Ovary (tissue), 3 donors: ENCODE data around the gene LRRC72.

Experiments used
- EP300 ChIP-seq: sonication (generic); formaldehyde crosslinking; IDR thresholded peaks from one replicate; pipeline ENCODE4 v1.6.1; 2017; ENCODE audit warnings: antibody characterized with exemption
- POLR2A ChIP-seq: fragments of 450-650 bp; IDR thresholded peaks from one replicate; pipeline ENCODE4 v1.6.1; 2017; ENCODE audit warnings: antibody characterized with exemption, mild to moderate bottlenecking, moderate library complexity
- TF ChIP-seq, protein P1 (sequence below), 3 donors: fragments of 450-650 bp in 2 of 3; fragments of 200-600 bp in 1 of 3; IDR thresholded peaks; one replicate each; pipeline versions ENCODE4 v1.5.1 to v1.8.0; 2016 to 2022; ENCODE audit warnings: antibody characterized with exemption in 3 of 3, mild to moderate bottlenecking in 1 of 3
- donor health status: DM: no; HTN: no; CAD: no.

GRCh38 chr7:16514729-16515128, 11.9 kb upstream of the LRRC72 start:
- TF ChIP-seq, protein P1, sequence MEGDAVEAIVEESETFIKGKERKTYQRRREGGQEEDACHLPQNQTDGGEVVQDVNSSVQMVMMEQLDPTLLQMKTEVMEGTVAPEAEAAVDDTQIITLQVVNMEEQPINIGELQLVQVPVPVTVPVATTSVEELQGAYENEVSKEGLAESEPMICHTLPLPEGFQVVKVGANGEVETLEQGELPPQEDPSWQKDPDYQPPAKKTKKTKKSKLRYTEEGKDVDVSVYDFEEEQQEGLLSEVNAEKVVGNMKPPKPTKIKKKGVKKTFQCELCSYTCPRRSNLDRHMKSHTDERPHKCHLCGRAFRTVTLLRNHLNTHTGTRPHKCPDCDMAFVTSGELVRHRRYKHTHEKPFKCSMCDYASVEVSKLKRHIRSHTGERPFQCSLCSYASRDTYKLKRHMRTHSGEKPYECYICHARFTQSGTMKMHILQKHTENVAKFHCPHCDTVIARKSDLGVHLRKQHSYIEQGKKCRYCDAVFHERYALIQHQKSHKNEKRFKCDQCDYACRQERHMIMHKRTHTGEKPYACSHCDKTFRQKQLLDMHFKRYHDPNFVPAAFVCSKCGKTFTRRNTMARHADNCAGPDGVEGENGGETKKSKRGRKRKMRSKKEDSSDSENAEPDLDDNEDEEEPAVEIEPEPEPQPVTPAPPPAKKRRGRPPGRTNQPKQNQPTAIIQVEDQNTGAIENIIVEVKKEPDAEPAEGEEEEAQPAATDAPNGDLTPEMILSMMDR (IDR thresholded peaks at IDR 0.05) = no peak
- TF ChIP-seq EP300 (no peak), POLR2A (no peak)
